Thymus (tissue), 11 donors: ENCODE results near the gene COLQ. TPM values are rescaled to one million over a fixed set of nuclear protein-coding genes. Genes with fewer than 3 reads are reported as not detected.

Experiments used
- DNase-seq, 9 donors: peaks; one replicate each; pipeline ENCODE4 v3.0.0-alpha.2; 2013; ENCODE audit warnings: low spot score in 9 of 9, low read depth in 6 of 9, missing footprints in 1 of 9
- H3K27ac ChIP-seq, 2 donors: one replicate each; pipeline ENCODE4 v1.5.1; 2013; ENCODE audit warnings: control low read depth in 1 of 2, low read depth in 1 of 2, low read length in 1 of 2, mild to moderate bottlenecking in 1 of 2, moderate library complexity in 1 of 2
- H3K27me3 ChIP-seq, 2 donors: one replicate each; pipeline ENCODE4 v1.5.1; 2013; ENCODE audit warnings: low read length in 1 of 2; ENCODE audit not compliant: control insufficient read depth in 2 of 2, insufficient read depth in 1 of 2
- H3K36me3 ChIP-seq, 2 donors: one replicate each; pipeline ENCODE4 v1.5.1; 2013; ENCODE audit warnings: low read length in 1 of 2, mild to moderate bottlenecking in 1 of 2, moderate library complexity in 1 of 2; ENCODE audit not compliant: control insufficient read depth in 2 of 2, insufficient read depth in 2 of 2
- H3K4me1 ChIP-seq, 2 donors: one replicate each; pipeline ENCODE4 v1.5.1; 2013; ENCODE audit warnings: low read length in 2 of 2; ENCODE audit not compliant: control insufficient read depth in 2 of 2, insufficient read depth in 2 of 2
- H3K4me3 ChIP-seq, 2 donors: one replicate each; pipeline ENCODE4 v1.5.1; 2013; ENCODE audit warnings: low read length in 2 of 2, control low read depth in 1 of 2, mild to moderate bottlenecking in 1 of 2
- H3K9me3 ChIP-seq, 2 donors: one replicate each; pipeline ENCODE4 v1.5.1; 2013; ENCODE audit warnings: low read length in 1 of 2, mild to moderate bottlenecking in 1 of 2; ENCODE audit not compliant: control insufficient read depth in 2 of 2, insufficient read depth in 1 of 2
- WGBS: extraction: QIAGEN DNeasy Blood & Tissue Kit; methylation state at CpG from one replicate; pipeline ENCODE4 v1.1.7; 2013; 5-methylcytosine and 5-hydroxymethylcytosine counted together
- polyA plus RNA-seq: library from polyadenylated mRNA; stranded (reverse); fragments of 200-250 nt; gene quantifications from one replicate; pipeline ENCODE4 v1.2.3, GENCODE V29; 2013
- total RNA-seq: library from RNA; stranded (reverse); fragments of 120-200 nt; gene quantifications from one replicate; pipeline ENCODE4 v1.2.4, GENCODE V29; 2013
- donor health status: healthy.

COLQ gene
- total and polyA plus RNA-seq, 2 donors = 4.2 to 6.2 TPM

DNA sequence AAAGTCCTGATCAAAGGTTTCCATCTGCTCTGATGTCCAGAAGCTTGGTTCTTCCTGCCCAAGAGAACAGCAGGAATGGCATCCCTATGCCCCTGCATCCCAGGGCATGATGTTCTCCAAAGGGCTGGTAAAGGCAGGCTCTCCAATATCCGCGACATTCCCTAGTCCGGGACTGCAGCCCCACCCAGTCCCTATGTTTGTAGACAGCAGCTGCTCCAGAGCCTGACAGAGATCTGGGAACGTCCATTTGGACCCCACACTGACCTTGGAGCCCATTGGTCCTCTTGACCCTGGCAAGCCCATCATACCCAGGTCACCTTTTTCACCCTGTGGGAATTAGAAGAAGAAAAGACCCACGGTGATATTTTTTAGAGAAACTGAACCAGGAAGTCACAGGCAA lies 46.3 kb downstream of the COLQ start:
- H3K27me3 ChIP-seq = no peaks in the 10 kb centered on the region
- no peaks in the 10 kb centered on the region for H3K36me3 ChIP-seq
- WGBS = 62% methylated on average over 5 of the region's 5 CpGs
- H3K4me3 ChIP-seq = no peak overlapping the region
- H3K27ac ChIP-seq = no peak overlapping the region
- no peak for DNase-seq
- no peaks in the 10 kb centered on the region for H3K4me1 ChIP-seq
- H3K9me3 ChIP-seq = no peaks in the 10 kb centered on the region

DNA sequence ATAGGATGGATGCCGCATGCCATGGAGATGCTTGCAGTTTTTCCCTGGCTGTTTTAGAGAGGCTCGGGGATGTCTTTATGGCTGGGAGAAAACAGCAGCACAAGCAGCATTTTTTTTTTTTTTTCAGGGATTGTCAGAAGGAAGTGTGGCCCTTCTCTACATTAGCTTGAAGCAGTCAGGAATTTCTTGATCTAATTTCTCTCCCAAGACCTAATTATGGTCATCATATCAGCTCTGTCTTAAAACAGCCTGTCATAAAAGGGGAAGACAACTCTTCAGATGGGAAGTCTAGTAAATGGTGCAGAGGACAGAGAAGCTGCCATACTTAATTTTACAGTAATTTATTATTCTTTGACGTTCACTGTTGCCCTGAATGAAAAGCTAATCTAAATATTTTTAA lies 49.6 kb downstream of the COLQ start:
- H3K27ac ChIP-seq = no peak overlapping the region
- H3K27me3 ChIP-seq = no peaks in the 10 kb centered on the region
- no peaks in the 10 kb centered on the region for H3K36me3 ChIP-seq
- no peaks in the 10 kb centered on the region for H3K4me1 ChIP-seq
- no peaks in the 10 kb centered on the region for H3K9me3 ChIP-seq
- DNase-seq = no peak
- no peak overlapping the region for H3K4me3 ChIP-seq
- WGBS = 95% methylated on average over 3 of the region's 3 CpGs

DNA sequence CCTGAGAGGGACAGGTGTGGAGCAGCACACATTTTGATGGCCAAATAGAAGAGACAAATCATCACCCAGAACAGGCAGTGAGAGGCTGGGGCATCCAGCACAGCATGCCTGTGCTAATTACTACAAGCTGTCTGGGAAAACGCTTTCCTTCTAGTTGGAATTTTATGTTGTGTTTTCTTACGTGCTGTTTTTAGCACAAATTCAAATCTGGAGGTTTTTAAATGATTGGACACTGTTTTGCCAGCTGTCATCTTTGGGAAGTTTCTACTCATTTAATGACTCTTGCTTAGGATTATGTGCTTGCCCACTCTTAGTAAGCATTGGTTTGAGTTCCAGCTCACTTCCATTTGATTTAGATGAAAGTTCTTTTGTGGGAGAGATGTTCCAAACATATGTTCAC lies 50.7 kb downstream of the COLQ start:
- DNase-seq = no peak
- peaks cover 0 to 3% of the 10 kb centered on the region in 2 donors for H3K36me3 ChIP-seq
- no peak overlapping the region for H3K4me3 ChIP-seq
- H3K27ac ChIP-seq = no peak overlapping the region
- WGBS = over 99% methylated on average over 2 of the region's 2 CpGs
- H3K4me1 ChIP-seq = no peaks in the 10 kb centered on the region
- no peaks in the 10 kb centered on the region for H3K9me3 ChIP-seq
- no peaks in the 10 kb centered on the region for H3K27me3 ChIP-seq

DNA sequence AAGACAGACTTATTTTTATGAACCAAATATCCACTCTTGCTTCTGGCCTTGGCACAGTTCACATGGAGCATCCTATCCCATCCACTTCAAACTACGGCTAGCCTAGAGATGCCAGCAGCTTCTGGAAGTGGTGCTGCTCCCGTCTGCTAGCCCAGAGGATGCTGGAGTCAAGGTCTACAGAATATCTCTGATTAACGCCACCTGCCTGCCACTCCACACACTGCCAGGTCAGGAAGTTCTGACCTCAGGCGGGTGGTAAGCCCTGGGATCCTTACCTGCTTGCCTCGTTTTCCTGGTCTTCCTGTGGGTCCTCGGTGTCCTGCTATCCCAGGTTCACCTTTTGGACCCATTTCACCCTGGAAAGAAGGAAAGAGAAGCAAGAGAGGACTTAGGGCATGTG lies 51.2 kb downstream of the COLQ start:
- WGBS = 92% methylated on average over 6 of the region's 6 CpGs
- no peaks in the 10 kb centered on the region for H3K27me3 ChIP-seq
- H3K4me3 ChIP-seq = no peak overlapping the region
- no peak for DNase-seq
- no peak overlapping the region for H3K27ac ChIP-seq
- no peaks in the 10 kb centered on the region for H3K9me3 ChIP-seq
- no peaks in the 10 kb centered on the region for H3K4me1 ChIP-seq
- H3K36me3 ChIP-seq = peaks cover 0 to 3% of the 10 kb centered on the region in 2 donors

DNA sequence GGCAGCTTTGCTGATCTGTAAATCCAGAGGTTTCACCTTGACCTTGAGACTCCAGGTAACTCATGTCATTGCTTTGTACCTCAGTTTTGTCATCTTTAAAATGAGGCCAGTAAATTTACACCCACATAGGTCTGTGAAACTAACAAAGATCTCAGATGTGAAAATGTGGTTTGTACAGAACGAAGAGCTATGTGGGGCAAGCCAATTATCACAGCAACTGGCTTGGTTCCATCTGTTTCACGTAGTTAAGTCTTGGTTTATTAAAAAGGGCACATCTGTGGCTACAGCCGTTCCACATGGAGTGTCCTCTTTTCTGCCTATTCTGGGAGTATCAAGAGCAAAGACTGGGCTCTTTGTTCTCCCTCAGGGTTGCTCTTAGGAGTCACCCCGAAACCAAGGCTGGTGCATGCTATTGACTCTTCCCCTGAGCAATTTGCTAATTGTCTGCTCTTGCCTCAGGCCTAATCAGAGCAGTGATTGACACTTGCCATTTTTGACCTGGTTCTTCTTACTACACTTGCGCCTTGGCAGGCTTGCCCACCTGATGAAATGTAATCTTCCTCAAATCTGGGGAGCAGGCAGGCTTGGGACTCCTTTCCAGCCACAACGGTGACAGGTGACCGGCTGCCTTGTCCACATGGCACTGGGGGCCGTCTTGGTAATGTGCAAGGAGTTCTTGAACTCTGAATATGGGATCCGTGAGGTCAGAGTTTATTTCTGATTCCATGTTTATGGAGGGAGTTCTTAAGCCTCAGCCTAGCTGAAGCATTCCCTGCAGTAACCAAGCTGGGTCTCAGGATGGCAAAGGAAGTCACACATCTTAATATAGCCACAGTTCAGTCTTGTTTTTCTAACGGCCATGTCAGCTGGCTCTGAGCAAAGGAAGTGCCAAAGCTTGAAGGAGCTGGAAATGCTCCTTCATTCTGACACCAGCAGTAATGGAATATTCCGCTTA lies 54.0 kb downstream of the COLQ start:
- WGBS = 88% methylated on average over 11 of the region's 11 CpGs
- Histone ChIP-seq H3K27me3 (no peaks in the 10 kb centered on the region), H3K4me3 (no peak overlapping the region), H3K4me1 (peaks cover 0 to 6% of the 10 kb centered on the region in 2 donors), H3K9me3 (no peaks in the 10 kb centered on the region), H3K27ac (no peak overlapping the region), H3K36me3 (peaks cover 0 to 3% of the 10 kb centered on the region in 2 donors)
- DNase-seq = no peak

DNA sequence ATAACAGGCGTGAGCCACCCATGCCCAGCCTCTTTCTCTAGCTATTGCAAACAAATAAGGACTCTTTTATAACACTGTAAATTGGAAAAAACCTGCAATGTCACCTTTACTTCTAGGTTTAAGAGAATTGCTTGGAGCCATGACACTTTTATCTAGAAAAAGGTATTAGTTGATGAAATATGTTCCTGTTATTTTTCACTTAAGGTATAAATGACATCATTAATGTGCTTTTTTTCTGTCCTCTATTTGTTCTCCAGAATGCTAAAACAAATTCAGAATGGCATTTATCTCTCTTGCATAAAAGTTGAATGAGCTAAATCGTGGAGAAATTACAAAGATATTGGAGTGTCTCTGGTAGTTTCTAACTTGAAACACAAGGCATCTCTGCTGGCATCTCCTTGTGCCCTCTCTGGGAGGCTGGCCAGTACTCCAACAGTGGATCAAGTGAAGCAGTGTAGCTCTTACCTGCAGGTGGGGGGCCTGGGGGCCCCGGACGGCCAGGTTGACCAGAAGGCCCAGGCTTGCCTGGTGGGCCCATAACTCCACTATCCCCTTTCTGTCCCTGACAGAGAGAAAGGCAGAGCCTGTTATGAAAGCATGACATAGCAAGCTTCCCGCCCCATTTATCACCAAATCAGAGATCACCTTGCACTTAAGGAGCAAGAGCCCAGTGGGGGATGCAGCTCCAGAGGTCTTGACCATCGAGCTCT lies 55.5 kb downstream of the COLQ start:
- no peaks in the 10 kb centered on the region for H3K9me3 ChIP-seq
- H3K36me3 ChIP-seq = peaks cover 0 to 3% of the 10 kb centered on the region in 2 donors
- WGBS = over 99% methylated on average over 6 of the region's 6 CpGs
- H3K27me3 ChIP-seq = no peaks in the 10 kb centered on the region
- no peak overlapping the region for H3K4me3 ChIP-seq
- no peak for DNase-seq
- H3K4me1 ChIP-seq = peaks cover 6 to 17% of the 10 kb centered on the region in 2 donors
- H3K27ac ChIP-seq = no peak overlapping the region

DNA sequence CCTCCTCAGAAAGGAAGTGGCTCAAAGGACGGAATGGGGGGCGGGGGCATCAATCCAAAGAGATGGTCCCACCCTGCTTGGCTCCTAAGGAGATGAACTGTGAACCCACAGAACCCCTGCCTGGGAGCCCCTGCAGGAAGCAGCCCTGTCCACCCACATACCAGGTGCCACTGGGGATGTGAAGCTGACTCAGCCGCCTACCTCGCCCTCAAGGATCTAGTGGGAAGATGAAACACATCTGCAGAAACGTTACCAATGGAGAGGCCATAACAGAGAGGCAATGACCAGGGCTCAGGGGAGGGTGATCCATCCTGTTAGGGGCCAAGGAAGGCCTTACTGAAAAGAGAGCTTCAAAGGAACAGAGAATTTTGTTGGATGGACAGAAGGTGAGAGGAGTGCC lies 59.1 kb downstream of the COLQ start:
- H3K36me3 ChIP-seq = peaks cover 0 to 3% of the 10 kb centered on the region in 2 donors
- H3K4me1 ChIP-seq = peaks cover 9 to 21% of the 10 kb centered on the region in 2 donors
- H3K27ac ChIP-seq = no peak overlapping the region
- WGBS = 43% methylated on average over 5 of the region's 5 CpGs
- DNase-seq = no peak
- H3K27me3 ChIP-seq = no peaks in the 10 kb centered on the region
- H3K4me3 ChIP-seq = no peak overlapping the region
- no peaks in the 10 kb centered on the region for H3K9me3 ChIP-seq

DNA sequence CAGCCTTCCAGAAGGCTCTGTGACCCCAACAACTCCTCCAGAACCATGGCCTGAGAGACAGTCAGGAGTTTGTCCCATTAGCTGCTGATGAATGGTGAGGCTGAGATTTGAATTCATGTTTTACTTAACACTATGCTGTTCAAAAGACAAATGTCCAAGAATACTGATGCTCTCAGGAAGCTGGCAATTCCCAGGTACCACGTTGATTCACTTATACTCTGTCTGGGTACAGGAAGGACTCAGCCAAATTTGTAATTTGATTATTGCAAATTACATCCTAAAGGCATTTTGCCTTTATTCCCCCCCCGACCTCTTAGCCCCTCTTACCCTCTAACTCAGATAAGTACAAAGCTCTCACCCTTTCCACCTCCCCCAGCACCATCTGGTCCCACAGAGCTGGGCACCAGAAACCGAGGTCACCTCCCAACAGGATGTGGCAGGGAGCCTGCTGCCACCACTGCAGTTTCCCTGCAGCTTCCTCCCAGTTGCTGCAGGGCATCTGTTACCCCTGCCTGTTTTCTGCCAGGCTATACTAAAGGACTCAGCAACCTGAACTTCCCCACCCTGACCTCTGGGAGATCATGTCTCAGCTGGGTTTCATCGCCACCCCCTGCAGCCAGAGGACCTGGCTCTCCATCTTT lies 60.5 kb downstream of the COLQ start:
- WGBS = 6% methylated on average over 4 of the region's 4 CpGs
- Histone ChIP-seq H3K27me3 (no peaks in the 10 kb centered on the region), H3K9me3 (no peaks in the 10 kb centered on the region), H3K36me3 (no peaks in the 10 kb centered on the region), H3K4me3 (no peak overlapping the region), H3K4me1 (peaks cover 9 to 21% of the 10 kb centered on the region in 2 donors), H3K27ac (no peak overlapping the region)
- DNase-seq = peak in 5 of 9 donors; percentile 3 to 47 (median 13)
